Measurements from ENCODE around the gene PI4KB. TPM values are rescaled to one million over a fixed set of nuclear protein-coding genes. Genes with fewer than 3 reads are reported as not detected.

The PI4KB gene
- total RNA-seq, 1 experiment from 2014 or later, result 44.3 TPM

DNA sequence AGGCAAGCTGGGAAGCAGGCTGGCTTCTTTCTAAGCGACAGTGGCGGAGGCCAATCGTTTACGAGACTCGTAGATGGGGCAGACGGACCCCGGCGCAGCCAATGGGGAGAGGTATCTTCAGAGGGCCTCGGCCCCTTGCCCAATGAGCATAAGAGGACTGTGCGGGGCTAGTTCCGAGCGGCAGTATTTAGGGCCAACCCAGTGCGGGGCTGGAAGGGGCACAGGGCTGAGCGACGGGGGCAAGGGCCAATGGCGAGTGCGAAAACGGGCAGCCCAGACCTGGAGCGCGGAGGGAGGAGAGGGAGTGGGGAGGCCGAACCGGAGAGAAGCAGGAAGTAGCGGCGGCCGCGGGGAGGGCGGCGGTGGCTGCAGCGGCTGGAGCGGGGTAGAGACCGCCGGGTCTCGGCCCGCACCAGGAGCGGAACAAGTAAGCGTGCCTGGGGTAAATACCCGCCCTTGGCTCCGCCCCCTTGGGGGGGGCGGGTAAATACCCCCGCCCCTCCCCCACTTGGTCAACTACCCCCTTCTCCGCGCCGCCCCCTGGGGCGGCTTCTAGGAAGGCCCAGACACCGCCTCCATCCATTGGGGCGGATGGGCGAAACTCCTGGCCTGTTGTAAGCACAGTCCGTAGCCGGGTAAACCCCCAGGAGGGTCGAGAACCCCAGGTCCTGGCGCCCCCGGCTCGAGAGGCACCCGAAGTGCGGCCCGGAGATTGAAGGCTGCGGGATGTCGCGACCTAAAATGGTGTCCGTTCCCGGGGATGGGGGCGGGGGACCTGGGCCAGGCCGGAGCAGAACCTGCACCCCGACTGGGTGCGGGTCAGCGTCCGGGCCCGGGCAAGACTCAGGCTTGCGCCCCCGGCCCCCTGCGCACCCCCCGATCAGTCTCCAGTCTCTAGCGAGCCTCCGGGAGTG, 45.0 kb downstream of the PI4KB start, which contains the start of gene ZNF687:
Gene ZNF687 (plus strand): TSS at position 331 of the 914 bp plus-strand sequence. CDS start 3,993 bp downstream, outside the sequence.
- intact Hi-C loops (cut with micrococcal nuclease; ENCODE audit: unreplicated experiment), result loop anchor here (1.0 to 10.0 kb wide), 3 partner anchors 28 to 553 kb away; partner anchors contain the start of genes C2CD4D, PSMD4 and RORC
- CTCF ChIA-PET, result interaction anchor here (0.8 kb wide), 1 partner anchor 27 kb away, joined by 3 read pairs; the partner anchor contains the start of gene PSMD4
- no TSS peak for BruUV-seq (replicated peaks)

GRCh38 chr1:151281225-151281968, 45.8 kb downstream of the PI4KB start:
- Histone ChIP-seq H3K4me2 (peak overlapping the region; percentile 68), H3K36me3 (ENCODE audit: low read depth) (0 out of 2 replicates have a peak, but pooled peaks cover 4% of the 10 kb centered on the region), H3K27me3 (ENCODE audit: insufficient read depth, low read depth) (no peaks in the 10 kb centered on the region), H4K20me1 (ENCODE audit: insufficient read depth) (peaks cover 4% of the 10 kb centered on the region; the same call in 1 of the 2 replicates), H2AFZ (peak overlapping the region; percentile 81), H3F3A (ENCODE audit: insufficient read depth, low read depth) (peaks cover 4% of the 10 kb centered on the region; the same call in 1 of the 2 replicates), H3K4me1 (replicated peaks; ENCODE audit: insufficient read depth) (peaks cover 13% of the 10 kb centered on the region; the same call in 1 of the 2 replicates), H3K79me2 (ENCODE audit: low read depth) (peaks cover 35% of the 10 kb centered on the region), H3K27ac (peak overlapping the region; percentile 90), H3K9me2 (ENCODE audit: insufficient read depth) (no peaks in the 10 kb centered on the region), H3K4me3 (peak overlapping the region; percentile 62), H3K9me3 (ENCODE audit: insufficient read depth, low read depth) (no peaks in the 10 kb centered on the region)
- intact Hi-C loops (cut with micrococcal nuclease; ENCODE audit: unreplicated experiment), result loop anchor here (10.0 kb wide), 1 partner anchor 553 kb away; the partner anchor contains the start of genes C2CD4D and RORC
- TF ChIP-seq EZH2 (IDR thresholded peaks at IDR 0.05; ENCODE audit: low read depth), result no peak
- TF ChIP-seq, protein P1, sequence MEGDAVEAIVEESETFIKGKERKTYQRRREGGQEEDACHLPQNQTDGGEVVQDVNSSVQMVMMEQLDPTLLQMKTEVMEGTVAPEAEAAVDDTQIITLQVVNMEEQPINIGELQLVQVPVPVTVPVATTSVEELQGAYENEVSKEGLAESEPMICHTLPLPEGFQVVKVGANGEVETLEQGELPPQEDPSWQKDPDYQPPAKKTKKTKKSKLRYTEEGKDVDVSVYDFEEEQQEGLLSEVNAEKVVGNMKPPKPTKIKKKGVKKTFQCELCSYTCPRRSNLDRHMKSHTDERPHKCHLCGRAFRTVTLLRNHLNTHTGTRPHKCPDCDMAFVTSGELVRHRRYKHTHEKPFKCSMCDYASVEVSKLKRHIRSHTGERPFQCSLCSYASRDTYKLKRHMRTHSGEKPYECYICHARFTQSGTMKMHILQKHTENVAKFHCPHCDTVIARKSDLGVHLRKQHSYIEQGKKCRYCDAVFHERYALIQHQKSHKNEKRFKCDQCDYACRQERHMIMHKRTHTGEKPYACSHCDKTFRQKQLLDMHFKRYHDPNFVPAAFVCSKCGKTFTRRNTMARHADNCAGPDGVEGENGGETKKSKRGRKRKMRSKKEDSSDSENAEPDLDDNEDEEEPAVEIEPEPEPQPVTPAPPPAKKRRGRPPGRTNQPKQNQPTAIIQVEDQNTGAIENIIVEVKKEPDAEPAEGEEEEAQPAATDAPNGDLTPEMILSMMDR (conservative IDR thresholded peaks at IDR 0.05), result peak; percentile 56; the same call in 1 of the 2 replicates
- ChIA-PET CTCF (interaction anchor here (0.6 to 0.8 kb wide), 2 partner anchors 27 to 711 kb away, joined by 3 read pairs; partner anchors contain the start of gene PSMD4), POLR2A (ENCODE audit: unreplicated experiment) (interaction anchor here (0.5 to 1.7 kb wide), 18 partner anchors 19 to 755 kb away, joined by 3 to 31 read pairs (median 4); partner anchors contain the start of genes GOLPH3L, PI4KB, PSMB4 and S100A11)
- TSS peak; percentile 77 for BruUV-seq (replicated peaks)
- DNase-seq, result peak; percentile 93 to 96

More for the DNA sequence above, 45.0 kb downstream of the PI4KB start, which contains the start of gene ZNF687:
- Histone ChIP-seq H3K79me2 (ENCODE audit: low read depth) (peaks cover 35% of the 10 kb centered on the region), H2AFZ (peak within 1 kb of the TSS; percentile 81), H4K20me1 (ENCODE audit: insufficient read depth) (peaks cover 4% of the 10 kb centered on the region; the same call in 1 of the 2 replicates), H3K9me2 (ENCODE audit: insufficient read depth) (no peaks in the 10 kb centered on the region), H3K9me3 (ENCODE audit: insufficient read depth, low read depth) (no peaks in the 10 kb centered on the region), H3K27ac (peak within 1 kb of the TSS; percentile 90), H3K36me3 (ENCODE audit: low read depth) (0 out of 2 replicates have a peak, but pooled peaks cover 4% of the 10 kb centered on the region), H3K27me3 (ENCODE audit: insufficient read depth, low read depth) (no peaks in the 10 kb centered on the region), H3F3A (ENCODE audit: insufficient read depth, low read depth) (peaks cover 4% of the 10 kb centered on the region; the same call in 1 of the 2 replicates), H3K4me1 (replicated peaks; ENCODE audit: insufficient read depth) (peaks cover 13% of the 10 kb centered on the region; the same call in 1 of the 2 replicates), H3K4me2 (peak within 1 kb of the TSS; percentile 100), H3K4me3 (peak within 1 kb of the TSS; percentile 62)
- no peak for TF ChIP-seq EZH2 (IDR thresholded peaks at IDR 0.05; ENCODE audit: low read depth)
- TF ChIP-seq, protein P1 (conservative IDR thresholded peaks at IDR 0.05), result no peak
- DNase-seq, result peak; percentile 99 to 100
- POLR2A ChIA-PET (ENCODE audit: unreplicated experiment), result interaction anchor here (0.5 to 1.7 kb wide), 11 partner anchors 19 to 755 kb away, joined by 3 to 31 read pairs (median 5); partner anchors contain the start of genes GOLPH3L, PI4KB and S100A11

All from PC-9 (cell line).